IPS DF 6.9 (cell line): Measurements from ENCODE around the gene DIP2B.
A peak's percentile ranks its signal among the peaks of the same experiment; 100 is the strongest.

Source experiments
- DNase-seq: peaks from one replicate; pipeline ENCODE4 v3.0.0-alpha.2; 2013; ENCODE audit warnings: low read depth, low spot score
- H3K27ac ChIP-seq: one replicate; pipeline ENCODE4 v1.5.1; 2013; ENCODE audit warnings: low read length, control low read depth
- H3K27me3 ChIP-seq: 2 replicates; pipeline ENCODE4 v1.6.1; 2013; ENCODE audit warnings: mild to moderate bottlenecking, low read length; ENCODE audit not compliant: control insufficient read depth, insufficient read depth
- H3K36me3 ChIP-seq: 2 replicates; pipeline ENCODE4 v1.6.1; 2013; ENCODE audit warnings: low read length; ENCODE audit not compliant: control insufficient read depth, insufficient read depth
- H3K4me1 ChIP-seq: 2 replicates; pipeline ENCODE4 v1.6.1; 2013; ENCODE audit warnings: low read length; ENCODE audit not compliant: control insufficient read depth, insufficient read depth
- H3K4me3 ChIP-seq: 2 replicates; pipeline ENCODE4 v1.5.1; 2013; ENCODE audit warnings: mild to moderate bottlenecking, low read length
- H3K9me3 ChIP-seq: 2 replicates; pipeline ENCODE4 v1.6.1; 2013; ENCODE audit warnings: low read length, inconsistent platforms; ENCODE audit not compliant: control insufficient read depth, insufficient read depth
- WGBS: extraction: QIAGEN DNeasy Blood & Tissue Kit; methylation state at CpG from one replicate; pipeline ENCODE4 v1.1.7; 2013; ENCODE audit warnings: mixed read lengths, missing lambda C conversion rate; ENCODE audit not compliant: insufficient read length, insufficient coverage; 5-methylcytosine and 5-hydroxymethylcytosine counted together

The DIP2B gene

GRCh38 chr12:50720501-50720900 lies 215.7 kb downstream of the DIP2B start:
- Histone ChIP-seq H3K4me3 (no peak overlapping the region), H3K27ac (no peak overlapping the region), H3K4me1 (no peaks in the 10 kb centered on the region), H3K36me3 (peaks cover 15% of the 10 kb centered on the region; the same call in 1 of the 2 replicates), H3K27me3 (no peaks in the 10 kb centered on the region), H3K9me3 (no peaks in the 10 kb centered on the region)
- no CpG with 5 or more reads among the region's 5 CpGs for WGBS
- DNase-seq, result no peak

DNA sequence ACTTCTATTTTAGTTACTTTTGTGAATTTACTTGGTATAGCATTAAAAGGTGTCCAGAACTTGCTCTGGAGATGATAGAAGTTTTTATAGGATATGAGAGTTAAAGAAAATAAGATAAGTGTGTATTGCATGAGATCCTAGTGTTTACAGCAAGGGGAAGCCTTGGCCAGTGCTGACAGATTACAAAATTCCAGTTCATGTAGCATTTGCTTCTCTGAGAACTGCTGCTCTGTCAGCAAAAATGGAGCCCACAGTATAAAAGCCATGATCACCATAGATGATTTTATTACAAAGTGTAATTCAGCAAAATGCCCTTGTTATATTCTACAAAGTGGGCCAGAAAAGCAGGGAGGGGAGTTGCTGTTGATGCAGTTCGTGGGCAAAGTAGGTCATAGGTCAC lies 219.1 kb downstream of the DIP2B start:
- Histone ChIP-seq H3K9me3 (no peaks in the 10 kb centered on the region), H3K27me3 (no peaks in the 10 kb centered on the region), H3K4me3 (no peak overlapping the region), H3K27ac (no peak overlapping the region), H3K36me3 (peaks cover 20% of the 10 kb centered on the region; the same call in 1 of the 2 replicates), H3K4me1 (no peaks in the 10 kb centered on the region)
- WGBS, result no CpG with 5 or more reads among the region's 1 CpG
- DNase-seq, result no peak

GRCh38 chr12:50725011-50725942 lies 220.5 kb downstream of the DIP2B start:
- Histone ChIP-seq H3K9me3 (no peaks in the 10 kb centered on the region), H3K36me3 (peaks cover 22% of the 10 kb centered on the region; the same call in 1 of the 2 replicates)
- DNase-seq, result no peak

DNA sequence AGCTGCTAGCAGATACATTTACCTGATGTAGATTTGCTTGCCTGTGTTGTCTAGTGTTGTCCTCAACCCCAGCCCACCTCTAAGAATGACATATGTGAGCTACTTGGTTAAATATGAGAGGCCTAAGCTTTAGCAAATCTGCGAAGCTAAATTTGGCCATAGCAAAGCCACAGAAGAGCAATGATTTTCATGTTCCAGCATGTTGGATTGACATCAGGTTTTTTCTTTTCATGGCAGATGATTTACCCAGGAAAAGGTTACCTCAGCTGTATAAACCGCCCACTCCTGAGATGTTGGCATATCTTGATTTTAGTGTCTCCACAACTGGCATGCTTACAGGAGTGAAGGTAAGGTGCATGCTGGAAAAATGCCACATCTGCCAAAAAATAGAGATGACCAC lies 222.7 kb downstream of the DIP2B start:
- Histone ChIP-seq H3K27ac (no peak overlapping the region), H3K36me3 (peaks cover 17% of the 10 kb centered on the region; the same call in 1 of the 2 replicates)
- WGBS, result no CpG with 5 or more reads among the region's 2 CpGs

More at GRCh38 chr12:50725011-50725942, 220.5 kb downstream of the DIP2B start:
- WGBS, result 100% methylated on average over 2 of the region's 5 CpGs
- Histone ChIP-seq H3K27me3 (no peaks in the 10 kb centered on the region), H3K27ac (no peak overlapping the region), H3K4me3 (no peak overlapping the region), H3K4me1 (no peaks in the 10 kb centered on the region)

GRCh38 chr12:50728417-50728816 lies 223.6 kb downstream of the DIP2B start:
- Histone ChIP-seq H3K4me3 (no peak overlapping the region), H3K27me3 (no peaks in the 10 kb centered on the region), H3K36me3 (peaks cover 14% of the 10 kb centered on the region; the same call in 1 of the 2 replicates), H3K27ac (no peak overlapping the region), H3K9me3 (no peaks in the 10 kb centered on the region), H3K4me1 (no peaks in the 10 kb centered on the region)
- no CpG with 5 or more reads among the region's 7 CpGs for WGBS
- no peak for DNase-seq

More for the DNA sequence above, 222.7 kb downstream of the DIP2B start:
- no peak for DNase-seq
- no peak overlapping the region for H3K4me3 ChIP-seq
- H3K27me3 ChIP-seq, result no peaks in the 10 kb centered on the region
- no peaks in the 10 kb centered on the region for H3K4me1 ChIP-seq
- H3K9me3 ChIP-seq, result no peaks in the 10 kb centered on the region

- peaks cover 14% of the 10 kb centered on the region; the same call in 1 of the 2 replicates for H3K36me3 ChIP-seq
- no peaks in the 10 kb centered on the region for H3K4me1 ChIP-seq
- no CpG with 5 or more reads among the region's 4 CpGs for WGBS
- H3K9me3 ChIP-seq, result no peaks in the 10 kb centered on the region
- H3K27ac ChIP-seq, result no peak overlapping the region
- no peaks in the 10 kb centered on the region for H3K27me3 ChIP-seq
- no peak overlapping the region for H3K4me3 ChIP-seq
- no peak for DNase-seq
Observed at GRCh38 chr12:50728841-50729240, 224.1 kb downstream of the DIP2B start.

- Histone ChIP-seq H3K4me1 (no peaks in the 10 kb centered on the region), H3K36me3 (peaks cover 9% of the 10 kb centered on the region; the same call in 1 of the 2 replicates), H3K27ac (no peak overlapping the region), H3K9me3 (no peaks in the 10 kb centered on the region), H3K4me3 (no peak overlapping the region), H3K27me3 (no peaks in the 10 kb centered on the region)
- no CpG with 5 or more reads among the region's 9 CpGs for WGBS
- no peak for DNase-seq
Observed at GRCh38 chr12:50732591-50732990, 227.8 kb downstream of the DIP2B start.

DNA sequence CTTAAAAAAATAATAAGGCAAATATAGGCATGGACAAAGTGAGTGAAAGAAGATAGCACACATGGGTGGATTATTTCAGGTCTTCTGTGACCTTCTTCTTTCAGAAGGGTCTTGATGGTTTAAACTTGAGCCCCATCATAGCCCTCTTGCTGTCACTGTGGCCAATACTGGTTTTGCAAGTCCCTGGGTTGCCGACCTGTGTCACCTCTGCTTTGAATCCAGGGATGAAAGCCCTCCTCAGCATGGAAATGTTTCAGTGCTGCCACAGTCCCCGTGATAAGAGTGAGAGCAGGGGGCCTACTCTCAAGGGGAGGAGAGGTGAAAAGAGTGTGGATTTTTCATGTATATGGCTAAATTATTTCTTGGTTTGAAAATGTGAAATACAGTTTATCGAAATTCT lies 228.9 kb downstream of the DIP2B start:
- no peak for DNase-seq
- Histone ChIP-seq H3K9me3 (no peaks in the 10 kb centered on the region), H3K27me3 (no peaks in the 10 kb centered on the region), H3K4me3 (no peak overlapping the region), H3K36me3 (peaks cover 6% of the 10 kb centered on the region; the same call in 1 of the 2 replicates), H3K27ac (no peak overlapping the region), H3K4me1 (no peaks in the 10 kb centered on the region)
- 100% methylated on average over 1 of the region's 3 CpGs for WGBS

GRCh38 chr12:50734409-50735263 lies 229.9 kb downstream of the DIP2B start:
- peak; percentile 25 for DNase-seq
- no peaks in the 10 kb centered on the region for H3K4me1 ChIP-seq
- peaks cover 5% of the 10 kb centered on the region; the same call in 1 of the 2 replicates for H3K36me3 ChIP-seq
- WGBS, result no CpG with 5 or more reads among the region's 10 CpGs
- no peak overlapping the region for H3K27ac ChIP-seq
- no peaks in the 10 kb centered on the region for H3K27me3 ChIP-seq
- H3K9me3 ChIP-seq, result no peaks in the 10 kb centered on the region
- H3K4me3 ChIP-seq, result no peak overlapping the region

DNA sequence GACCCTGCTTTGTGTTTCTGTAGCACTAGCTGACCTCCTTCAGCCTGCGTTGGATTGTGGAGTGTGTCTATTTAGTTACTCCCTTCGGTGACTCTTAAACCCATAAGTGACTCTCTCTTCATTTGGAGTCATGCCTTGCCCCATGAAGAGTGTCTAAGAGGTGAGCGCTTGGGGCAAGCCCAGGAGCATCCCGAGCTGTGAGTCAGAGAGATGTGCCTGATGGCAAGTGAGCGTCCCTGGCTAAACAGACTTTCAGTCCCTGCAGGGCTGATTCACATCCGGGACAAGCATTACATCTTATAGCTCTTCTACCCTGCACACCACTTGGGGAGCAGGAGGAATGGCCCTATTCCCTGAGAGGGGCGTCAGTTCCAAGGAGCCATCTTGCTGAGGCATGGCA lies 234.8 kb downstream of the DIP2B start:
- H3K36me3 ChIP-seq, result peaks cover 10% of the 10 kb centered on the region; the same call in 1 of the 2 replicates
- no peaks in the 10 kb centered on the region for H3K4me1 ChIP-seq
- DNase-seq, result no peak
- no peaks in the 10 kb centered on the region for H3K9me3 ChIP-seq
- no peak overlapping the region for H3K27ac ChIP-seq
- no peak overlapping the region for H3K4me3 ChIP-seq
- WGBS, result no CpG with 5 or more reads among the region's 7 CpGs
- H3K27me3 ChIP-seq, result no peaks in the 10 kb centered on the region
